ENCODE measurements around the gene PRICKLE2.

GRCh38 chr3:64141476-64141875 is 83.8 kb downstream of the PRICKLE2 start:
- no peak for TF ChIP-seq CTCF (IDR thresholded peaks at IDR 0.05; ENCODE audit: poor library complexity)
- no peak for TF ChIP-seq EZH2 (IDR thresholded peaks at IDR 0.05; ENCODE audit: borderline replicate concordance)

Data from hepatocyte (in vitro differentiated cells).